NT2/D1 (cell line): ENCODE measurements around the gene CAMK1G.

Experiments used
- DNase-seq: peaks from one replicate; pipeline ENCODE4 v3.0.0-alpha.2; 2011; ENCODE audit warnings: low read depth, low spot score
- H3K27me3 ChIP-seq: 2 replicates; pipeline ENCODE4 v1.6.0; 2011; ENCODE audit warnings: mild to moderate bottlenecking; ENCODE audit not compliant: insufficient read length, insufficient read depth
- H3K36me3 ChIP-seq: 2 replicates; pipeline ENCODE4 v1.6.1; 2011; ENCODE audit warnings: mild to moderate bottlenecking, low read length, mixed read lengths; ENCODE audit not compliant: insufficient read depth, insufficient read length
- H3K4me1 ChIP-seq: 2 replicates; pipeline ENCODE4 v1.5.1; 2011; ENCODE audit not compliant: insufficient read depth, insufficient read length
- H3K4me3 ChIP-seq: 2 replicates; pipeline ENCODE4 v1.5.1; 2011; ENCODE audit warnings: low read depth; ENCODE audit not compliant: insufficient read length
- H3K9ac ChIP-seq: 2 replicates; pipeline ENCODE4 v1.6.0; 2011; ENCODE audit warnings: low read depth; ENCODE audit not compliant: insufficient read length
- H3K9me3 ChIP-seq: 2 replicates; pipeline ENCODE4 v1.5.1; 2011; ENCODE audit warnings: mild to moderate bottlenecking, low read length; ENCODE audit not compliant: insufficient read depth
- SUZ12 ChIP-seq: IDR thresholded peaks from 2 replicates; pipeline ENCODE4 v1.6.1; 2011; ENCODE audit not compliant: insufficient read length, insufficient read depth; ENCODE audit errors: extremely low read depth
- YY1 ChIP-seq: IDR thresholded peaks from 2 replicates; pipeline ENCODE4 v1.6.1; 2011; ENCODE audit not compliant: insufficient read length, insufficient read depth
- ZNF274 ChIP-seq: IDR thresholded peaks from 2 replicates; pipeline ENCODE4 v1.6.1; 2011; ENCODE audit warnings: mild to moderate bottlenecking, low read depth, low read length

Gene CAMK1G

DNA sequence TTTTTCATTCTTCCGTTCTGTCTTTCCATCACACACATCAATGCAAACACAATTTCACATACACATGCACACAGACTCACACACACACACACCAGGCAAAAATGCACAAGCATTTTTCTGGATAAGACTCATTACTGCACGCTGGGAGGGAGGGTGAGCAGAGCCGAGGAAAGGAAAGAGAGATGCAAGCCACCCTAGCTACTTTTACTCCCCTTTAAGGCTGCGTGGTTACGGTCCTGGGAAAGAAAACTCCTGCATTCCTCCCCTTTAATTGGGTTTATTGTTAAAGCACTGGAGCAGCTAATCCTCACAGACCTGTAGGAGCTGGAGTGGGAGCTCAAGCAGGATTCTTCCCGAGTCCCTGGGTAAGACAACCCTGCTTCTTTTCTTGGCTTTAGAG lies at the start of gene CAMK1G:
TSS of gene CAMK1G (plus strand) at position 307 of the 400 bp plus-strand sequence. CDS start 11,270 bp downstream, outside the sequence.
- H3K4me1 ChIP-seq = no peaks in the 10 kb centered on the region
- peak within 1 kb of the TSS; percentile 58 for H3K9ac ChIP-seq
- H3K27me3 ChIP-seq = peaks cover 24% of the 10 kb centered on the region
- H3K36me3 ChIP-seq = no peaks in the 10 kb centered on the region
- DNase-seq = peak; percentile 63
- H3K9me3 ChIP-seq = peaks cover 8% of the 10 kb centered on the region; the same call in 1 of the 2 replicates
- H3K4me3 ChIP-seq = peak within 1 kb of the TSS; percentile 57
- TF ChIP-seq ZNF274 (no peak), SUZ12 (no peak), YY1 (no peak)

DNA sequence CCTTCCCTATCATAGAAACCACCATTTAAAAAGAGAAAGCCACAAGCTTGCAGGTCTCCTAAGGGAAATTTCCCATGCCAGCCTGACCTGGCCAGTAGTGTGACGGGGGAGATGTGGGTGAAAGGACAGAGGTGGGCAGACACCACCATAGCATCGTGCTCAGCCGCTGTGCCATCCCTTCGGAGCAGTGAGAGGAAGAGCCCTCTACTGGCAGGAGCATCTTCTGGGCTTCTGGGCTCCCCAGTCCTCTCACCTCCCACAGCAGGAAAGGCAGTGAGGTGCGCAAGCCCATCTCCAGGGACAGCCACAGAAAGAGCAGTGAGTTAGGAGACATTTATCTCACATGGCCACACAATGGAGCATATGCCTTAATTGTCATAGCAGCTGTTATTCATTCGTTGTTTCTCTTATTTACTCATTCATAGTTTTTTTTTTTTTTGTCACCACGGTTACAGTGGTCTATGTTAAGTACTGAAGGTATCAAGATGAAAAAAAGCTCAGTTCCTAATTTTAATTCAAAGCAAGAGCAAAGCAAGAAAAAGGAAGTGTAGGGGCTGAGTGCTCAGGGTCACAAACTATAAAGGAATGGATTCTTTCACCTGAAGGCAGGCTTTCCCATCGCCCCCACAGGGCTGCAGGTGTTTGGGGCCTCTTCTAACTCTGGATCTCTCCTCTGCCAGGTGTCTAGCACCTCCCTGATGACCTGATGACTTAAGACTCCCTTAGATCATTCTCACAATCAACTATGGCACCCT lies 48.8 kb upstream of the CAMK1G start:
- peaks cover 3% of the 10 kb centered on the region for H3K27me3 ChIP-seq
- H3K9me3 ChIP-seq = no peaks in the 10 kb centered on the region
- H3K4me1 ChIP-seq = peaks cover 6% of the 10 kb centered on the region
- no peak for DNase-seq
- H3K36me3 ChIP-seq = no peaks in the 10 kb centered on the region
- H3K4me3 ChIP-seq = no peak overlapping the region
- TF ChIP-seq YY1 (no peak), ZNF274 (no peak), SUZ12 (no peak)
- no peak overlapping the region for H3K9ac ChIP-seq

- H3K9ac ChIP-seq = no peak overlapping the region
- peaks cover 6% of the 10 kb centered on the region for H3K27me3 ChIP-seq
- no peaks in the 10 kb centered on the region for H3K36me3 ChIP-seq
- TF ChIP-seq YY1 (no peak), SUZ12 (no peak), ZNF274 (no peak)
- H3K9me3 ChIP-seq = no peaks in the 10 kb centered on the region
- H3K4me1 ChIP-seq = peaks cover 6% of the 10 kb centered on the region
- DNase-seq = peak; percentile 68
- no peak overlapping the region for H3K4me3 ChIP-seq
Measured at GRCh38 chr1:209536843-209537242, 46.7 kb upstream of the CAMK1G start.

DNA sequence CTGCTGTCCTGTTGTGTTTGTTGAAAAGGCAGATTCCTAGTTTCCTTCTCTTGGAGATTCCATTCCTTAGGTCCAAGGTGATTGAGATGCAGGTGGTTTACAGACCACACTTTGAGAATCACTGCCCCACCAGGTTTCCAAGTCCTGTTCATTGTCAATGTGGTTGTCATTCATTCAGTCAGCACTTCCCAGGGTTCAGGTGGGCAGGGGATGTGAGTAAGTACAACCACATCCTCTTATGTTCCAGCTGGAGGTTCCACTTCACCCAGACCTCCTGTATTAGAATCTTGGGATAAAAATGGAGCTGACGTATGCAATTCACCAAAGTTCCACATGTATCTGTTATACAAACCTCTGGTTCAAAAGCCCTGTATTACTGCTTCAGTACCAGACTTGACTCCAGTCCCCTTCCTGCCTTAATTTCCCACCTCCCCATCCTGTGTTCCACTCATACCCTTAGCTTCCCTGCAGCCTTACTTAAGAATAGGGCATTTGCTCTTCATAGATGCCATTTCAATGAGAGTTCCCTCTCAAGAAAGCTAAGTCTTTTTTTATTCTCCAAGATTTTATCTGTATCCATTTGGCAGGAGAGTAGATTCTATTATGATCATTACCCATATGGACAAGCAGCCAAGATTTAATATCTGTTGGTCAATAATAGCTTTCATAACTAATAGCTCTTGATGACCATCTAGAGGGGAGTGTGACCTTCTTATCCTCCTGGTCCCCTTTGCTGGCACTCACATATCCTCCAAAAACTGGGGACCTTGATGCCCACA lies 46.0 kb upstream of the CAMK1G start:
- Histone ChIP-seq H3K9ac (no peak overlapping the region), H3K36me3 (no peaks in the 10 kb centered on the region), H3K4me1 (peaks cover 6% of the 10 kb centered on the region), H3K9me3 (no peaks in the 10 kb centered on the region), H3K4me3 (no peak overlapping the region), H3K27me3 (peaks cover 6% of the 10 kb centered on the region)
- no peak for DNase-seq
- TF ChIP-seq YY1 (no peak), SUZ12 (no peak), ZNF274 (no peak)

DNA sequence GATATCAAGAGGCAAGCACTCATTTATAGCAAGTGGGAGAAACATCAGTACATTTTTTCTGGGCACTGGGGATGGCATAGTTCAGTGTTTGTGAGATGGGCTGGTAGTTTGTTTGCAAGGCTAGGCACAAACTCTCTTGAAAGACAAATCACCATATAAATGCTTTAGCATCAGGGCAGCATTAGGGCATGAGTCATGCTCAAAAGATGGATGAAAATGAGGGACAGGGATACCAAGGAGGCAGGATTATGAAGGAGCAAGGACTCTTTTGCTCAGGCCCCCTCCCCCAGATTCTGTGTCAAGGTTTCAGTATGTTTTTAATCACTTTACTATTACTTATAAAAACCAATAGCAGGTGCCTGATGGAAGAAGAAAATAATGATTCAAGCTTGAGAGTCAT lies 43.9 kb upstream of the CAMK1G start:
- Histone ChIP-seq H3K9me3 (no peaks in the 10 kb centered on the region), H3K4me1 (peaks cover 6% of the 10 kb centered on the region), H3K9ac (no peak overlapping the region), H3K36me3 (no peaks in the 10 kb centered on the region), H3K27me3 (peaks cover 9% of the 10 kb centered on the region), H3K4me3 (no peak overlapping the region)
- DNase-seq = no peak
- no peak for TF ChIP-seq ZNF274
- no peak for TF ChIP-seq YY1
- no peak for TF ChIP-seq SUZ12

GRCh38 chr1:209542585-209542984 lies 40.9 kb upstream of the CAMK1G start:
- Histone ChIP-seq H3K4me3 (no peak overlapping the region), H3K27me3 (peaks cover 28% of the 10 kb centered on the region), H3K4me1 (peaks cover under 1% of the 10 kb centered on the region)

GRCh38 chr1:209544098-209544497 lies 39.4 kb upstream of the CAMK1G start:
- Histone ChIP-seq H3K36me3 (no peaks in the 10 kb centered on the region), H3K27me3 (peaks cover 43% of the 10 kb centered on the region), H3K9me3 (no peaks in the 10 kb centered on the region), H3K9ac (no peak overlapping the region), H3K4me1 (no peaks in the 10 kb centered on the region), H3K4me3 (no peak overlapping the region)
- TF ChIP-seq ZNF274 = no peak
- TF ChIP-seq SUZ12 = no peak
- TF ChIP-seq YY1 = no peak
- no peak for DNase-seq

More at GRCh38 chr1:209542585-209542984, 40.9 kb upstream of the CAMK1G start:
- TF ChIP-seq YY1 = no peak
- TF ChIP-seq SUZ12 = no peak
- no peak for TF ChIP-seq ZNF274
- H3K9ac ChIP-seq = no peak overlapping the region
- H3K9me3 ChIP-seq = no peaks in the 10 kb centered on the region
- no peaks in the 10 kb centered on the region for H3K36me3 ChIP-seq
- DNase-seq = no peak
